H9 (cell line): ENCODE measurements around the gene BCLAF1. TPM values are rescaled to one million over a fixed set of nuclear protein-coding genes. Genes with fewer than 3 reads are reported as not detected.

Experiments
- DNase-seq: peaks from one replicate; pipeline ENCODE4 v3.0.0-alpha.2; 2017
- H2AFZ ChIP-seq: one replicate; pipeline ENCODE4 v1.6.1; 2013; ENCODE audit warnings: mild to moderate bottlenecking, low read length, control low read depth, moderate library complexity
- H2AK5ac ChIP-seq: 2 replicates; pipeline ENCODE4 v1.6.1; 2013; ENCODE audit warnings: low read length, control low read depth, mixed read lengths; ENCODE audit not compliant: insufficient read length
- H2BK120ac ChIP-seq: one replicate; pipeline ENCODE4 v1.6.1; 2013; ENCODE audit warnings: low read depth, mild to moderate bottlenecking, low read length, control low read depth, inconsistent platforms; ENCODE audit not compliant: poor library complexity, severe bottlenecking
- H2BK12ac ChIP-seq: 2 replicates; pipeline ENCODE4 v1.6.1; 2013; ENCODE audit warnings: low read length, control low read depth, mixed read lengths, low read depth; ENCODE audit not compliant: insufficient read length
- H2BK15ac ChIP-seq: 2 replicates; pipeline ENCODE4 v1.6.1; 2013; ENCODE audit warnings: low read depth, low read length, control low read depth
- H2BK20ac ChIP-seq: one replicate; pipeline ENCODE4 v1.6.1; 2013; ENCODE audit warnings: low read depth, mild to moderate bottlenecking, low read length, control low read depth, inconsistent platforms; ENCODE audit not compliant: poor library complexity, severe bottlenecking
- H2BK5ac ChIP-seq: 2 replicates; pipeline ENCODE4 v1.6.1; 2013; ENCODE audit warnings: low read length, control low read depth, mixed read lengths; ENCODE audit not compliant: insufficient read length
- H3K14ac ChIP-seq: 2 replicates; pipeline ENCODE4 v1.6.1; 2013; ENCODE audit warnings: low read length, control low read depth; ENCODE audit not compliant: insufficient read depth
- H3K18ac ChIP-seq: 2 replicates; pipeline ENCODE4 v1.6.1; 2013; ENCODE audit warnings: low read depth, mild to moderate bottlenecking, mixed read lengths, low read length, control low read depth; ENCODE audit not compliant: insufficient read length
- H3K23ac ChIP-seq: 2 replicates; pipeline ENCODE4 v1.6.1; 2013; ENCODE audit warnings: low read length, control low read depth, mixed read lengths, low read depth; ENCODE audit not compliant: insufficient read length
- H3K23me2 ChIP-seq: 2 replicates; pipeline ENCODE4 v1.6.1; 2013; ENCODE audit warnings: low read depth, mild to moderate bottlenecking, mixed read lengths, low read length, control low read depth; ENCODE audit not compliant: insufficient read length, poor library complexity, severe bottlenecking
- H3K27ac ChIP-seq: 2 replicates; pipeline ENCODE4 v1.5.1; 2013; ENCODE audit warnings: low read length, control low read depth, mixed read lengths, low read depth; ENCODE audit not compliant: insufficient read length
- H3K27me3 ChIP-seq: 2 replicates; pipeline ENCODE4 v1.6.1; 2013; ENCODE audit warnings: low read length, control low read depth, inconsistent platforms; ENCODE audit not compliant: insufficient read depth
- H3K4ac ChIP-seq: 2 replicates; pipeline ENCODE4 v1.6.1; 2013; ENCODE audit warnings: low read depth, mild to moderate bottlenecking, control low read depth, inconsistent platforms, low read length, moderate library complexity
- H3K4me1 ChIP-seq: 2 replicates; pipeline ENCODE4 v1.6.1; 2013; ENCODE audit warnings: low read length, control low read depth, inconsistent platforms; ENCODE audit not compliant: insufficient read depth
- H3K4me2 ChIP-seq: 2 replicates; pipeline ENCODE4 v1.6.1; 2013; ENCODE audit warnings: low read length, control low read depth, mixed read lengths; ENCODE audit not compliant: insufficient read length, insufficient read depth
- H3K56ac ChIP-seq: 2 replicates; pipeline ENCODE4 v1.6.1; 2013; ENCODE audit warnings: low read depth, mild to moderate bottlenecking, mixed read lengths, low read length, control low read depth; ENCODE audit not compliant: insufficient read length
- H3K79me1 ChIP-seq: 2 replicates; pipeline ENCODE4 v1.6.1; 2013; ENCODE audit warnings: low read depth, mild to moderate bottlenecking, moderate library complexity, low read length, control low read depth, inconsistent platforms; ENCODE audit not compliant: insufficient read depth, poor library complexity, severe bottlenecking
- H3K79me2 ChIP-seq: 2 replicates; pipeline ENCODE4 v1.6.1; 2013; ENCODE audit warnings: low read length, control low read depth, inconsistent platforms; ENCODE audit not compliant: insufficient read depth
- H3K9ac ChIP-seq: 2 replicates; pipeline ENCODE4 v1.6.1; 2013; ENCODE audit warnings: low read length, control low read depth, mixed read lengths; ENCODE audit not compliant: insufficient read length; ENCODE audit errors: extremely low read depth
- H3K9me3 ChIP-seq: one replicate; pipeline ENCODE4 v1.6.1; 2013; ENCODE audit warnings: low read depth, low read length, inconsistent platforms; ENCODE audit not compliant: control insufficient read depth
- H3T11ph ChIP-seq: one replicate; pipeline ENCODE4 v1.6.1; 2013; ENCODE audit warnings: mild to moderate bottlenecking, low read length, control low read depth, inconsistent platforms
- H4K20me1 ChIP-seq: one replicate; pipeline ENCODE4 v1.6.1; 2013; ENCODE audit not compliant: control insufficient read depth, insufficient read length, insufficient read depth
- H4K5ac ChIP-seq: 2 replicates; pipeline ENCODE4 v1.6.1; 2013; ENCODE audit warnings: low read depth, mild to moderate bottlenecking, mixed read lengths, low read length, control low read depth; ENCODE audit not compliant: insufficient read length
- H4K8ac ChIP-seq: replicated peaks from 2 replicates; pipeline ENCODE4 v1.6.1; 2013; ENCODE audit warnings: low read length, control low read depth, mixed read lengths, low read depth; ENCODE audit not compliant: insufficient read length
- H4K91ac ChIP-seq: 2 replicates; pipeline ENCODE4 v1.6.1; 2013; ENCODE audit warnings: low read depth, mild to moderate bottlenecking, moderate library complexity, mixed read lengths, low read length, control low read depth; ENCODE audit not compliant: insufficient read length
- H3K27ac Mint-ChIP-seq, 3 experiments: 2 replicates in 2 of 3; 3 replicates in 1 of 3; pipeline ENCODE4 v1.8.0; 2020 to 2021; ENCODE audit warnings: mixed read lengths in 3 of 3, mild to moderate bottlenecking in 1 of 3, moderate library complexity in 1 of 3
- H3K27me3 Mint-ChIP-seq: 2 replicates; pipeline ENCODE4 v1.8.0; 2021; ENCODE audit warnings: low read depth, mild to moderate bottlenecking, moderate library complexity, mixed read lengths
- H3K36me3 Mint-ChIP-seq, 3 experiments: 2 replicates in 2 of 3; 3 replicates in 1 of 3; pipeline ENCODE4 v1.8.0; 2020 to 2021; ENCODE audit warnings: low read depth in 3 of 3, mixed read lengths in 3 of 3; ENCODE audit not compliant: insufficient read depth in 1 of 3
- H3K4me1 Mint-ChIP-seq, 2 experiments: 2 replicates each; pipeline ENCODE4 v1.8.0; 2020; ENCODE audit warnings: mixed read lengths in 2 of 2
- H3K4me3 Mint-ChIP-seq, 2 experiments: 2 replicates in 1 of 2; 3 replicates in 1 of 2; pipeline ENCODE4 v1.8.0; 2020 to 2021; ENCODE audit warnings: mild to moderate bottlenecking in 2 of 2, mixed read lengths in 2 of 2, moderate library complexity in 1 of 2
- H3K9me3 Mint-ChIP-seq, 2 experiments: 2 replicates in 1 of 2; 3 replicates in 1 of 2; pipeline ENCODE4 v1.8.0; 2020; ENCODE audit warnings: mild to moderate bottlenecking in 2 of 2, mixed read lengths in 2 of 2, moderate library complexity in 1 of 2
- whole genome bisulfite sequencing: extraction: QIAGEN DNeasy Blood & Tissue Kit; methylation state at CpG from one replicate; pipeline ENCODE4 v1.1.7; 2013; ENCODE audit warnings: missing lambda C conversion rate, low lambda C conversion rate, mixed read lengths; ENCODE audit not compliant: insufficient read length; ENCODE audit errors: extremely low coverage; 5-methylcytosine and 5-hydroxymethylcytosine counted together
- total RNA-seq: library from RNA; stranded (reverse); gene quantifications from 2 replicates; pipeline ENCODE4 v1.2.1, GENCODE V29; 2021
- TF ChIP-seq, protein P1 (sequence below): fragments of 200-600 bp; sonication (generic); conservative IDR thresholded peaks from 3 replicates; pipeline ENCODE4 v1.8.0; 2021; ENCODE audit warnings: antibody characterized with exemption, mild to moderate bottlenecking

The BCLAF1 gene
- total RNA-seq, 1 experiment from 2014 or later = 257 TPM

DNA sequence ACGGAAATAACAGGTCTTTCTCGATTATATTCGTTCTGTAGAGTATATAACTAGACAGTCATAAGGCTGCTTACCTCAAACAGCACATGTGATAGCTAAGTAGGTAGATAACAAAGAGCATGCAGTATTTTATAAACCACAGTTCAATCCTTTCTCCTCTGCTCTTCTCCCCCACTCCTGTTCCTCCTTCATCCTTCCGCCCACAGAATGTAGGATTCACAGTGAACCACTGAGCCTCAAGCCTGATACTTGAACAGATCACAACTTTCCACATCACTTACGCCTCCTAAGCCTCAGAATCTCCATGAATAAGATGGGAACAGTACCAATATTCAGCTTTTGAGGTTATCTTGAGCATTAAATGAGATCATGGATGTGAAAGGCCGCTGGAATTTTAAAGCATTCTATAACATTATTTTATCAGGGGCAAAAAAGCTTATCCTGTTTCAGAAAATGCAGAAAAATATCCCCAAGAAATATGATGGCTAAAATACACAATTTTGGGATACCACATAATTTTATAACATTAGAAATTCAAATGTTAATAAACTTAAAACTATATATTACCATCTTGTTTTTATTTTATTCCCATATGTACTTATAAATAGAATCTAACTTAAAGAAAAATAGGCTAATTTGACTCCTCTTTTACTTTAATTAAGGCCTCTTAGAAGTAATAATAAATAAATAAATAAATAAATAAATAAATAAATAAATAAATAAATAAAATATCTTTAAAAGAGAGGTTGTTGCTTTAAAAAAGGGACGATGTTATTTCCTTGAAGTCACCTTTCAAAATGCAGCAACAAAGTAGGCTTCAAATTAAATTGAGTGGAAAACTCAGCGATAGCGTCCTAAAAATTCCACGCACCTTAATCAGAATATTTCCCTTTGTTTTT, 72.9 kb downstream of the BCLAF1 start:
- TF ChIP-seq, protein P1, sequence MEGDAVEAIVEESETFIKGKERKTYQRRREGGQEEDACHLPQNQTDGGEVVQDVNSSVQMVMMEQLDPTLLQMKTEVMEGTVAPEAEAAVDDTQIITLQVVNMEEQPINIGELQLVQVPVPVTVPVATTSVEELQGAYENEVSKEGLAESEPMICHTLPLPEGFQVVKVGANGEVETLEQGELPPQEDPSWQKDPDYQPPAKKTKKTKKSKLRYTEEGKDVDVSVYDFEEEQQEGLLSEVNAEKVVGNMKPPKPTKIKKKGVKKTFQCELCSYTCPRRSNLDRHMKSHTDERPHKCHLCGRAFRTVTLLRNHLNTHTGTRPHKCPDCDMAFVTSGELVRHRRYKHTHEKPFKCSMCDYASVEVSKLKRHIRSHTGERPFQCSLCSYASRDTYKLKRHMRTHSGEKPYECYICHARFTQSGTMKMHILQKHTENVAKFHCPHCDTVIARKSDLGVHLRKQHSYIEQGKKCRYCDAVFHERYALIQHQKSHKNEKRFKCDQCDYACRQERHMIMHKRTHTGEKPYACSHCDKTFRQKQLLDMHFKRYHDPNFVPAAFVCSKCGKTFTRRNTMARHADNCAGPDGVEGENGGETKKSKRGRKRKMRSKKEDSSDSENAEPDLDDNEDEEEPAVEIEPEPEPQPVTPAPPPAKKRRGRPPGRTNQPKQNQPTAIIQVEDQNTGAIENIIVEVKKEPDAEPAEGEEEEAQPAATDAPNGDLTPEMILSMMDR = no peak
- no peaks in the 10 kb centered on the region for H4K20me1 ChIP-seq
- DNase-seq = no peak
- no peak overlapping the region for H3K27ac ChIP-seq
- no peak overlapping the region for H3K18ac ChIP-seq
- no peak overlapping the region for H3K56ac ChIP-seq
- H3K4ac ChIP-seq = no peak overlapping the region
- no peak overlapping the region for H2BK120ac ChIP-seq
- no peaks in the 10 kb centered on the region for H3K9me3 ChIP-seq
- no peaks in the 10 kb centered on the region; a peak in 1 of 5 replicates for H3K9me3 Mint-ChIP-seq
- H3T11ph ChIP-seq = no peak overlapping the region
- no peaks in the 10 kb centered on the region for H3K23me2 ChIP-seq
- no peak overlapping the region for H3K27ac Mint-ChIP-seq
- no peak overlapping the region for H3K14ac ChIP-seq
- H4K5ac ChIP-seq = no peak overlapping the region
- H3K4me2 ChIP-seq = no peak overlapping the region
- no peaks in the 10 kb centered on the region for H3K36me3 Mint-ChIP-seq
- H4K91ac ChIP-seq = no peak overlapping the region
- H3K79me1 ChIP-seq = no peaks in the 10 kb centered on the region
- H3K4me1 ChIP-seq = no peaks in the 10 kb centered on the region
- no peak overlapping the region for H2BK20ac ChIP-seq
- no peak overlapping the region for H2BK5ac ChIP-seq
- H2BK15ac ChIP-seq = no peak overlapping the region
- no peak overlapping the region for H2AFZ ChIP-seq
- no peak overlapping the region for H2BK12ac ChIP-seq
- no peaks in the 10 kb centered on the region for H3K27me3 ChIP-seq
- H3K23ac ChIP-seq = no peak overlapping the region
- no peaks in the 10 kb centered on the region for H3K4me1 Mint-ChIP-seq
- no peaks in the 10 kb centered on the region for H3K79me2 ChIP-seq
- no peak overlapping the region for H4K8ac ChIP-seq
- WGBS = no CpG with 5 or more reads among the region's 10 CpGs
- no peak overlapping the region for H3K9ac ChIP-seq
- no peak overlapping the region for H3K4me3 Mint-ChIP-seq
- no peaks in the 10 kb centered on the region for H3K27me3 Mint-ChIP-seq
- H2AK5ac ChIP-seq = no peak overlapping the region
